Measurements from ENCODE around the gene OTULIN.

Gene OTULIN

GRCh38 chr5:14681236-14681752 lies 16.8 kb downstream of the OTULIN start:
- Histone ChIP-seq H3K4me3 (ENCODE audit: low read depth, low read length) (no peak overlapping the region), H3K9me3 (ENCODE audit: control insufficient read depth, insufficient read depth, low read depth, low read length) (no peaks in the 10 kb centered on the region), H3K36me3 (ENCODE audit: control insufficient read depth in 2 of 2, insufficient read depth in 1 of 2, low read length in 2 of 2) (peaks cover 50 to 53% of the 10 kb centered on the region in 2 experiments), H3K4me1 (ENCODE audit: control insufficient read depth, insufficient read depth, low read length) (no peaks in the 10 kb centered on the region), H3K27ac (ENCODE audit: extremely low read depth, low read depth, low read length) (no peak overlapping the region)
- ChIA-PET CTCF (interaction anchor here (0.7 kb wide), 1 partner anchor 329 kb away, joined by 3 read pairs; no protein-coding TSS in a partner anchor), POLR2A (no interaction called here)
- TF ChIP-seq ZNF518A (tag by site-specific recombination; conservative IDR thresholded peaks at IDR 0.05; ENCODE audit: low read depth) (no peak), PRDM2 (tag by site-specific recombination; IDR thresholded peaks at IDR 0.05; ENCODE audit: borderline replicate concordance) (no peak), ZNF645 (tag by site-specific recombination; IDR thresholded peaks at IDR 0.05) (no peak), ZBTB17 (tag by site-specific recombination; IDR thresholded peaks at IDR 0.05) (no peak), ZNF155 (tag by site-specific recombination; IDR thresholded peaks at IDR 0.05) (no peak), SCRT2 (tag by site-specific recombination; IDR thresholded peaks at IDR 0.05) (no peak), KLF16 (tag by site-specific recombination; IDR thresholded peaks at IDR 0.05) (no peak), ZNF140 (tag by site-specific recombination; IDR thresholded peaks at IDR 0.05) (no peak), REPIN1 (tag by site-specific recombination; IDR thresholded peaks at IDR 0.05; ENCODE audit: low read depth) (no peak), ZNF473 (tag by site-specific recombination; IDR thresholded peaks at IDR 0.05) (no peak), ZEB2 (tag by site-specific recombination; IDR thresholded peaks at IDR 0.05) (no peak), ZNF610 (tag by site-specific recombination; IDR thresholded peaks at IDR 0.05; ENCODE audit: borderline replicate concordance) (no peak), ZNF558 (tag by site-specific recombination; IDR thresholded peaks at IDR 0.05) (no peak), BCL11B (tag by site-specific recombination; IDR thresholded peaks at IDR 0.05; ENCODE audit: low read depth) (no peak)
